SU-DHL-6 (cell line): ENCODE results near the gene LAT.
A peak's percentile ranks its signal among the peaks of the same experiment; 100 is the strongest.
"Not testable (repeated sequence)": the region's sequence is repeated elsewhere in the genome, so short reads cannot be mapped to it uniquely, and the experiment has no call there.

Experiments
- H2AFZ ChIP-seq: fragments of 200-600 bp; sonication (generic); 2 replicates; pipeline ENCODE4 v1.6.1; 2014; ENCODE audit warnings: low read depth, mild to moderate bottlenecking, moderate library complexity, mixed read lengths, antibody characterized with exemption, low read length; ENCODE audit not compliant: severe bottlenecking
- H3F3A ChIP-seq: fragments of 200-600 bp; shearing (Covaris generic); 2 replicates; pipeline ENCODE4 v1.6.0; 2016; ENCODE audit warnings: antibody characterized with exemption, mild to moderate bottlenecking; ENCODE audit not compliant: insufficient read depth
- H3K27ac ChIP-seq: fragments of 200-600 bp; sonication (generic); 2 replicates; pipeline ENCODE4 v1.5.1; 2016; ENCODE audit warnings: low read depth, mild to moderate bottlenecking, low read length, moderate library complexity, mixed read lengths
- H3K27me3 ChIP-seq: fragments of 200-600 bp; sonication (generic), shearing (Covaris generic); 2 replicates; pipeline ENCODE4 v1.6.0; 2014; ENCODE audit warnings: mild to moderate bottlenecking, low read length
- H3K36me3 ChIP-seq: fragments of 200-600 bp; sonication (generic); 2 replicates; pipeline ENCODE4 v1.6.1; 2014; ENCODE audit warnings: mild to moderate bottlenecking, low read length, mixed read lengths
- H3K4me2 ChIP-seq: fragments of 300-600, 200-600 bp; shearing (Covaris generic), sonication (generic); 2 replicates; pipeline ENCODE4 v1.6.0; 2014; ENCODE audit warnings: low read length, low read depth, mild to moderate bottlenecking; ENCODE audit not compliant: poor library complexity, severe bottlenecking
- H3K4me3 ChIP-seq: fragments of 200-600 bp; sonication (generic); 2 replicates; pipeline ENCODE4 v1.5.1; 2014; ENCODE audit warnings: antibody characterized with exemption, low read length, mild to moderate bottlenecking, mixed read lengths; ENCODE audit not compliant: insufficient read depth, poor library complexity, severe bottlenecking
- H3K79me2 ChIP-seq: fragments of 200-600 bp; sonication (generic); 2 replicates; pipeline ENCODE4 v1.6.1; 2014; ENCODE audit warnings: mild to moderate bottlenecking, low read length, moderate library complexity; ENCODE audit not compliant: insufficient read depth
- H3K9ac ChIP-seq: fragments of 200-600 bp; sonication (generic); 2 replicates; pipeline ENCODE4 v1.7.0; 2014; ENCODE audit warnings: mild to moderate bottlenecking, low read length
- H3K9me2 ChIP-seq: fragments of 200-600 bp; sonication (generic); replicated peaks from 2 replicates; pipeline ENCODE4 v1.6.1; 2014; ENCODE audit warnings: low read length; ENCODE audit not compliant: insufficient read depth
- H3K9me3 ChIP-seq: fragments of 200-600 bp; sonication (generic); 2 replicates; pipeline ENCODE4 v1.6.1; 2014; ENCODE audit warnings: low read length, mixed read lengths; ENCODE audit not compliant: insufficient read depth
- H4K20me1 ChIP-seq: fragments of 200-600 bp; sonication (generic); 2 replicates; pipeline ENCODE4 v1.6.1; 2014; ENCODE audit warnings: low read depth, mild to moderate bottlenecking, antibody characterized with exemption, low read length, moderate library complexity, mixed read lengths
- EZH2phosphoT487 ChIP-seq: fragments of 200-600 bp; sonication (generic), shearing (Covaris generic); conservative IDR thresholded peaks from 2 replicates; pipeline ENCODE4 v1.6.1; 2018; ENCODE audit warnings: mild to moderate bottlenecking, antibody characterized with exemption, low read length, moderate library complexity, mixed read lengths
- TF ChIP-seq, protein P1 (sequence below): fragments of 200-600 bp; sonication (generic); IDR thresholded peaks from one replicate; pipeline ENCODE4 v1.5.1; 2017; ENCODE audit warnings: antibody characterized with exemption, mild to moderate bottlenecking, low read length, moderate library complexity; ENCODE audit not compliant: insufficient read depth, poor library complexity, severe bottlenecking

LAT gene

DNA sequence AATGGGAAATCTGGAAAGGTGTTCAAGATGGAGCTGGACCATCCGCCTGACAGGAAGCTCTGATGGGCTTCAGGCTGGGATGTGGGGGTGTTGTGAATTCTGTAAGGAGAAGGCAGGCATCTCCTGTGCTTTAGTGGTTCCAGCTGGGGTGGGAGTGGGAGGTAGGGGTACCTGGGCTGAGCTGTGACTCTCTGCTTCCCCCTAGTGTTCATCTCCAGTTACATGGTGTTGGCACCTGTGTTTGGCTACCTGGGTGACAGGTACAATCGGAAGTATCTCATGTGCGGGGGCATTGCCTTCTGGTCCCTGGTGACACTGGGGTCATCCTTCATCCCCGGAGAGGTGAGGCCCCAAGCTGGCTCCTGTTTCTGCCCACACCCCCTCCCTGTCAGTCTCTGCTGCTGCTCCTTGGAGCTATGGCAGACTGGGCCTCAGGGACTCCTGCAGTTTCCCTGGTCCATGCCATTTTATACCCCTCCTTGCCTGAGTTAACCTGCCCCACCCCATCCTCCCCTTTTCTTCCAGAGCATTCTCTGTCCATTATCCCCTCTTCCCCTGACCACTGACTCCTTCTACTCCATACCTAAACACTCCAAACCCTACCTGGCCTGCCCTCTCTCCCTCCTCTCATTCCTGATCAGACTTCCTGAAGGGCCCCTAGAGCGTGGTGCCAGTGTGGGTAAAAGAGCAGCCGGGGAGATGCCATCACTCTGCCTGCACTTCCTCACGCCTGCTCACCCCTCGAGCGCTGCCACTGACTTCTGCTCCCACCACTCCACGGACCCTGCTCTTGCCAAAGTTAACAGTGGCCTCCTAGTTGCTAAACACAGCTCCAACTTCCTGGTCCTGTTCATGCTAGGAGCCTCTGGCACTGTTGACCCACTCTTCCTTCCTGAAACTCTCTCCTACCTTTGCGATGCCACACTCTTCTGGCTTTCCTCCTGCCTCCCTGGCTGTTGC lies 6.9 kb upstream of the LAT start:
- Histone ChIP-seq H3K9me2 (no peaks in the 10 kb centered on the region), H3K27ac (no peak overlapping the region), H3K27me3 (no peaks in the 10 kb centered on the region), H4K20me1 (no peaks in the 10 kb centered on the region), H3K9me3 (no peaks in the 10 kb centered on the region), H3K79me2 (no peaks in the 10 kb centered on the region), H3K36me3 (no peaks in the 10 kb centered on the region), H2AFZ (no peak overlapping the region), H3K4me2 (no peak overlapping the region), H3K9ac (no peak overlapping the region), H3K4me3 (no peak overlapping the region), H3F3A (peaks cover 4% of the 10 kb centered on the region)
- TF ChIP-seq, protein P1, sequence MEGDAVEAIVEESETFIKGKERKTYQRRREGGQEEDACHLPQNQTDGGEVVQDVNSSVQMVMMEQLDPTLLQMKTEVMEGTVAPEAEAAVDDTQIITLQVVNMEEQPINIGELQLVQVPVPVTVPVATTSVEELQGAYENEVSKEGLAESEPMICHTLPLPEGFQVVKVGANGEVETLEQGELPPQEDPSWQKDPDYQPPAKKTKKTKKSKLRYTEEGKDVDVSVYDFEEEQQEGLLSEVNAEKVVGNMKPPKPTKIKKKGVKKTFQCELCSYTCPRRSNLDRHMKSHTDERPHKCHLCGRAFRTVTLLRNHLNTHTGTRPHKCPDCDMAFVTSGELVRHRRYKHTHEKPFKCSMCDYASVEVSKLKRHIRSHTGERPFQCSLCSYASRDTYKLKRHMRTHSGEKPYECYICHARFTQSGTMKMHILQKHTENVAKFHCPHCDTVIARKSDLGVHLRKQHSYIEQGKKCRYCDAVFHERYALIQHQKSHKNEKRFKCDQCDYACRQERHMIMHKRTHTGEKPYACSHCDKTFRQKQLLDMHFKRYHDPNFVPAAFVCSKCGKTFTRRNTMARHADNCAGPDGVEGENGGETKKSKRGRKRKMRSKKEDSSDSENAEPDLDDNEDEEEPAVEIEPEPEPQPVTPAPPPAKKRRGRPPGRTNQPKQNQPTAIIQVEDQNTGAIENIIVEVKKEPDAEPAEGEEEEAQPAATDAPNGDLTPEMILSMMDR: peak; percentile 33
- no peak for TF ChIP-seq EZH2phosphoT487

GRCh38 chr16:28980330-28980729 lies 4.5 kb upstream of the LAT start:
- H3K27me3 ChIP-seq, H3K4me3 ChIP-seq, H3K79me2 ChIP-seq, H2AFZ ChIP-seq, H3K4me2 ChIP-seq, H3F3A ChIP-seq, H4K20me1 ChIP-seq, H3K36me3 ChIP-seq, H3K9me3 ChIP-seq, H3K27ac ChIP-seq, H3K9me2 ChIP-seq, H3K9ac ChIP-seq: not testable (repeated sequence)
- TF ChIP-seq, protein P1: peak; percentile 11

GRCh38 chr16:28980929-28981328 lies 3.9 kb upstream of the LAT start:
- no peak overlapping the region for H2AFZ ChIP-seq
- no peaks in the 10 kb centered on the region for H3K9me2 ChIP-seq
- H3K27me3 ChIP-seq: no peaks in the 10 kb centered on the region
- H3K79me2 ChIP-seq: no peaks in the 10 kb centered on the region
- no peak overlapping the region for H3K9ac ChIP-seq
- no peak overlapping the region for H3K27ac ChIP-seq
- H3F3A ChIP-seq: no peaks in the 10 kb centered on the region; the same call in 1 of the 2 replicates
- no peak overlapping the region for H3K4me3 ChIP-seq
- H4K20me1 ChIP-seq: no peaks in the 10 kb centered on the region
- TF ChIP-seq EZH2phosphoT487: no peak
- TF ChIP-seq, protein P1: no peak
- H3K36me3 ChIP-seq: no peaks in the 10 kb centered on the region
- no peak overlapping the region for H3K4me2 ChIP-seq
- no peaks in the 10 kb centered on the region for H3K9me3 ChIP-seq
